Ishikawa (cell line): ENCODE measurements around the gene CELA2B.

Source experiments
- CREB1 ChIP-seq: IDR thresholded peaks from 2 replicates; pipeline ENCODE4 v1.6.1; 2012; ENCODE audit warnings: low read depth
- EP300 ChIP-seq: IDR thresholded peaks from 2 replicates; pipeline ENCODE4 v1.6.1; 2012; ENCODE audit warnings: borderline replicate concordance
- TAF1 ChIP-seq: IDR thresholded peaks from 2 replicates; pipeline ENCODE4 v1.6.1; 2012; ENCODE audit warnings: low read depth, mild to moderate bottlenecking
- TF ChIP-seq, protein P1 (sequence below): IDR thresholded peaks from 2 replicates; pipeline ENCODE4 v1.6.1; 2012; ENCODE audit warnings: low read depth, mild to moderate bottlenecking
- TF ChIP-seq, protein P2 (sequence below): IDR thresholded peaks from 2 replicates; pipeline ENCODE4 v1.6.1; 2012

DNA sequence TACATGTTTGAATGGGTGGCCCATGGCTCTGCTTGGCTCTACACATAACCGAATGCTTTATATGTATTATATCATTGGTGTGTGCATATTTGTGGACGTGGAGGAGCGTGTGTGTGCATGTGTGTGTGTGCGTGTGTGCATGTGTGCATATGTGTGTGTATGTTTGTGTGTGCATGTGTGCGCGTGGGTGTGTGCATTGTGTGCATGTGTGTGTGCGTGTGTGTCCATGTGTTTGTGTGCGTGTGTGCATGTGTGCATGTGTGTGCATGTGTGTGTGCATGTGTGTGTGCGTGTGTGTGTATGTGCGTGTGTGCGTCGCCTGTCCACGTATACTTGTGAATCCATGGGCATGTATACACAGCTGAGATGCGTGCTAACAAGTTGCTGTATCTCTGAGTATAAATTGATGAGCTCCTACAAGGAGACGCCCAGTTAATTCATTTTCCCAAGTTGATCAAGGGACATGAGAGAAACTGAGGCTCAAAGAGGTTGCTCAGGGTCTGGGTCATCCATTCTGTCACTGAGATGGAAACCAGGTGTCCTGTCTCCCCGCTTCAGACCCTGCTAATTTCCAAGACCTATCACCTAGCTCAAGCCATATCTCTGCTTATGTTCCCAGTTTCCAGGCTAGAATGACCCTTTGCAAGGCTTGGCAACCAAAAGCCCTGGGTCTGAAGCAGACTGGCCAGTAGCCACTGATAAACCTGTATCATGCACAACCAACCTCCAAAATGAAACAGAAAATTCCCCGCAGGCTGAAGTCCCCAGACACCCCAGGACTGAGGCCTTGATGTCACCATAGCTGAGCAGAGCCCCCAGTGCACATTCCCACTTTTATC lies 40.4 kb upstream of the CELA2B start:
- no peak for TF ChIP-seq CREB1
- no peak for TF ChIP-seq TAF1
- TF ChIP-seq, protein P1, sequence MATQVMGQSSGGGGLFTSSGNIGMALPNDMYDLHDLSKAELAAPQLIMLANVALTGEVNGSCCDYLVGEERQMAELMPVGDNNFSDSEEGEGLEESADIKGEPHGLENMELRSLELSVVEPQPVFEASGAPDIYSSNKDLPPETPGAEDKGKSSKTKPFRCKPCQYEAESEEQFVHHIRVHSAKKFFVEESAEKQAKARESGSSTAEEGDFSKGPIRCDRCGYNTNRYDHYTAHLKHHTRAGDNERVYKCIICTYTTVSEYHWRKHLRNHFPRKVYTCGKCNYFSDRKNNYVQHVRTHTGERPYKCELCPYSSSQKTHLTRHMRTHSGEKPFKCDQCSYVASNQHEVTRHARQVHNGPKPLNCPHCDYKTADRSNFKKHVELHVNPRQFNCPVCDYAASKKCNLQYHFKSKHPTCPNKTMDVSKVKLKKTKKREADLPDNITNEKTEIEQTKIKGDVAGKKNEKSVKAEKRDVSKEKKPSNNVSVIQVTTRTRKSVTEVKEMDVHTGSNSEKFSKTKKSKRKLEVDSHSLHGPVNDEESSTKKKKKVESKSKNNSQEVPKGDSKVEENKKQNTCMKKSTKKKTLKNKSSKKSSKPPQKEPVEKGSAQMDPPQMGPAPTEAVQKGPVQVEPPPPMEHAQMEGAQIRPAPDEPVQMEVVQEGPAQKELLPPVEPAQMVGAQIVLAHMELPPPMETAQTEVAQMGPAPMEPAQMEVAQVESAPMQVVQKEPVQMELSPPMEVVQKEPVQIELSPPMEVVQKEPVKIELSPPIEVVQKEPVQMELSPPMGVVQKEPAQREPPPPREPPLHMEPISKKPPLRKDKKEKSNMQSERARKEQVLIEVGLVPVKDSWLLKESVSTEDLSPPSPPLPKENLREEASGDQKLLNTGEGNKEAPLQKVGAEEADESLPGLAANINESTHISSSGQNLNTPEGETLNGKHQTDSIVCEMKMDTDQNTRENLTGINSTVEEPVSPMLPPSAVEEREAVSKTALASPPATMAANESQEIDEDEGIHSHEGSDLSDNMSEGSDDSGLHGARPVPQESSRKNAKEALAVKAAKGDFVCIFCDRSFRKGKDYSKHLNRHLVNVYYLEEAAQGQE: no peak
- TF ChIP-seq EP300: no peak
- TF ChIP-seq, protein P2, sequence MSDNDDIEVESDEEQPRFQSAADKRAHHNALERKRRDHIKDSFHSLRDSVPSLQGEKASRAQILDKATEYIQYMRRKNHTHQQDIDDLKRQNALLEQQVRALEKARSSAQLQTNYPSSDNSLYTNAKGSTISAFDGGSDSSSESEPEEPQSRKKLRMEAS: no peak
